GM12878 (cell line): Measurements from ENCODE around the gene TTLL7. TPM values are rescaled to one million over a fixed set of nuclear protein-coding genes. Genes with fewer than 3 reads are reported as not detected.

ENCODE experiments used
- ATAC-seq: fragments of 200-7000 bp; cut with Tn5 transposase; 3 replicates; pipeline ENCODE4 v1.9.1; 2020; ENCODE audit warnings: mild to moderate bottlenecking, moderate library complexity
- BruUV-seq: library from RNA; stranded (reverse); fragments of 400-500 nt; replicated peaks from 2 replicates; lab custom pipeline; 2021; lab: Mats Ljungman, UMichigan
- CTCF ChIA-PET: fragments of 300-600 bp; sonication (Branson Sonifier 250); formaldehyde crosslinking; extraction: SDS; loops from one replicate; lab custom pipeline; 2021; ENCODE audit warnings: inconsistent platforms; lab: Yijun Ruan, JAX
- POLR2A ChIA-PET: fragments of 350-600 bp; formaldehyde crosslinking; extraction: SDS; loops from one replicate; lab custom pipeline; 2021; ENCODE audit warnings: inconsistent platforms; lab: Charles Lee
- RAD21 ChIA-PET: fragments of 300-600 bp; sonication (Branson Sonifier 250); formaldehyde crosslinking; loops from one replicate; lab custom pipeline; 2023; ENCODE audit warnings: antibody characterized with exemption; ENCODE audit not compliant: unreplicated experiment; lab: Charles Lee
- SMC1A ChIA-PET: fragments of 300-600 bp; sonication (Branson Sonifier 250); formaldehyde crosslinking; loops from one replicate; lab custom pipeline; 2023; ENCODE audit not compliant: unreplicated experiment, uncharacterized antibody; lab: Charles Lee
- DNase-seq: peaks from one replicate; pipeline ENCODE4 v3.0.0-alpha.2; 2011; ENCODE audit warnings: low read depth, low spot score
- FAIRE-seq: peaks from 3 replicates; lab custom pipeline; 2011; peaks lifted over from hg19 to GRCh38; lab: Jason Lieb, UNC
- H2AFZ ChIP-seq: 2 replicates; pipeline ENCODE4 v1.6.0; 2011; ENCODE audit warnings: low read depth, low read length, control low read depth; ENCODE audit not compliant: control insufficient read depth
- H3K27ac ChIP-seq: 2 replicates; pipeline ENCODE4 v1.5.1; 2011; ENCODE audit warnings: control low read depth; ENCODE audit not compliant: control insufficient read depth, insufficient read depth
- H3K27me3 ChIP-seq, 2 experiments: replicated peaks in 1 of 2; 2 replicates each; pipeline versions ENCODE4 v1.6.0 to v1.6.1; 2011; ENCODE audit warnings: low read length in 1 of 2; ENCODE audit not compliant: control insufficient read depth in 2 of 2, insufficient read depth in 2 of 2
- H3K36me3 ChIP-seq, 2 experiments: 2 replicates each; pipeline ENCODE4 v1.5.1; 2011; ENCODE audit warnings: low read length in 1 of 2; ENCODE audit not compliant: control insufficient read depth in 2 of 2, insufficient read depth in 2 of 2
- H3K4me1 ChIP-seq: 2 replicates; pipeline ENCODE4 v1.6.1; 2011; ENCODE audit warnings: mild to moderate bottlenecking, low read length, moderate library complexity, mixed read lengths; ENCODE audit not compliant: control insufficient read depth, insufficient read depth
- H3K4me2 ChIP-seq: 2 replicates; pipeline ENCODE4 v1.6.0; 2011; ENCODE audit warnings: control low read depth; ENCODE audit not compliant: control insufficient read depth, insufficient read depth
- H3K4me3 ChIP-seq: fragments of 200-600 bp; sonication (generic); 2 replicates; pipeline ENCODE4 v1.5.1; 2016
- H3K79me2 ChIP-seq: 2 replicates; pipeline ENCODE4 v1.6.0; 2011; ENCODE audit warnings: low read length; ENCODE audit not compliant: control insufficient read depth, insufficient read depth
- H3K9ac ChIP-seq: 2 replicates; pipeline ENCODE4 v1.8.0; 2011; ENCODE audit warnings: low read length, control low read depth, mixed read lengths; ENCODE audit not compliant: control insufficient read depth, insufficient read depth
- H3K9me3 ChIP-seq: replicated peaks from 3 replicates; pipeline ENCODE4 v1.5.1; 2011; ENCODE audit warnings: mild to moderate bottlenecking, low read length; ENCODE audit not compliant: control insufficient read depth, insufficient read depth
- H4K20me1 ChIP-seq: 2 replicates; pipeline ENCODE4 v1.6.0; 2011; ENCODE audit not compliant: control insufficient read depth, insufficient read depth
- BHLHE40 ChIP-seq, 2 experiments: fragments of 450-650 bp in 1 of 2; IDR thresholded peaks; 2 replicates each; pipeline ENCODE4 v1.6.1; 2011 to 2017; ENCODE audit warnings: low read depth in 2 of 2, borderline replicate concordance in 1 of 2, improper control_type of control experiment in 1 of 2, low read length in 1 of 2, mild to moderate bottlenecking in 1 of 2
- CHD1 ChIP-seq: IDR thresholded peaks from 2 replicates; pipeline ENCODE4 v1.6.1; 2012; ENCODE audit warnings: low read depth, low read length, improper control_type of control experiment
- DPF2 ChIP-seq: fragments of 450-650 bp; IDR thresholded peaks from 2 replicates; pipeline ENCODE4 v1.6.1; 2017; ENCODE audit warnings: mild to moderate bottlenecking
- FOS ChIP-seq: IDR thresholded peaks from 3 replicates; pipeline ENCODE4 v1.6.1; 2011; ENCODE audit warnings: borderline replicate concordance; ENCODE audit not compliant: insufficient read length; ENCODE audit errors: extremely low read depth
- HDAC2 ChIP-seq: fragments of 200-600 bp; sonication (generic); IDR thresholded peaks from 2 replicates; pipeline ENCODE4 v1.6.1; 2017
- NFYA ChIP-seq: IDR thresholded peaks from 2 replicates; pipeline ENCODE4 v1.6.1; 2011; ENCODE audit warnings: low read depth, mild to moderate bottlenecking, low read length, improper control_type of control experiment, borderline replicate concordance
- RFX5 ChIP-seq: IDR thresholded peaks from 2 replicates; pipeline ENCODE4 v1.6.1; 2011; ENCODE audit warnings: low read depth, low read length, improper control_type of control experiment
- SRF ChIP-seq, 2 experiments: IDR thresholded peaks; 2 replicates each; pipeline ENCODE4 v1.6.1; 2011; ENCODE audit warnings: low read depth in 2 of 2, low read length in 2 of 2, mild to moderate bottlenecking in 1 of 2, moderate library complexity in 1 of 2
- ZNF207 ChIP-seq: fragments of 450-650 bp; IDR thresholded peaks from 2 replicates; pipeline ENCODE4 v1.6.1; 2014; ENCODE audit warnings: antibody characterized with exemption, mild to moderate bottlenecking, borderline replicate concordance
- ZNF384 ChIP-seq: IDR thresholded peaks from 2 replicates; pipeline ENCODE4 v1.6.1; 2012; ENCODE audit warnings: low read depth, mild to moderate bottlenecking, low read length, improper control_type of control experiment, borderline replicate concordance
- WGBS: methylation state at CpG from one replicate; pipeline ENCODE4 v1.1.6; 2016; ENCODE audit warnings: low lambda C conversion rate; ENCODE audit not compliant: insufficient replicate concordance, insufficient coverage; ENCODE audit errors: missing lambda C conversion rate; 5-methylcytosine and 5-hydroxymethylcytosine counted together
- in situ Hi-C: fragments of 300-500 bp; cut with MboI; formaldehyde crosslinking; loops from 9 replicates; pipeline ENCODE4 v1.14.3; 2018; ENCODE audit warnings: mixed read lengths
- intact Hi-C: fragments of 100-400 bp; cut with micrococcal nuclease; formaldehyde crosslinking; loops from one replicate; pipeline ENCODE4 v1.14.2; 2022; ENCODE audit not compliant: unreplicated experiment
- polyA plus RNA-seq, 11 experiments: library from polyadenylated mRNA; depleted of rRNA in 4 of 11; unstranded in 6 of 11; stranded (reverse) in 5 of 11; fragments of >200 nt; fragmentation: Nextera tagmentation in 4 of 11; fragmentation: Illumina TruSeq in 1 of 11; extraction: Ambion mirVana in 4 of 11; extraction: Trizol in 1 of 11; gene quantifications; 1 replicate in 1 of 11; 2 replicates in 10 of 11; pipeline versions ENCODE4 v1.2.1 to v1.2.3, GENCODE V29; 2011 to 2016; ENCODE audit warnings: inconsistent platforms in 2 of 11, missing spikeins in 2 of 11, low read depth in 1 of 11
- total RNA-seq, 4 experiments: library from RNA; depleted of rRNA in 3 of 4; stranded (reverse); fragments of >200 nt in 3 of 4; fragmentation: Illumina TruSeq in 1 of 4; extraction: Trizol in 1 of 4; gene quantifications; 2 replicates each; pipeline versions ENCODE4 v1.2.1 to v1.2.3, GENCODE V29; 2013 to 2021
- TF ChIP-seq, protein P1 (sequence below): fragments of 450-650 bp; IDR thresholded peaks from 2 replicates; pipeline ENCODE4 v1.6.1; 2017; ENCODE audit warnings: borderline replicate concordance
- TF ChIP-seq, protein P2 (sequence below): IDR thresholded peaks from 2 replicates; pipeline ENCODE4 v1.6.1; 2012; ENCODE audit warnings: improper control_type of control experiment, low read depth, low read length; ENCODE audit not compliant: insufficient replicate concordance
- TF ChIP-seq, protein P3 (sequence below): IDR thresholded peaks from 2 replicates; pipeline ENCODE4 v1.6.1; 2012; ENCODE audit warnings: low read depth, low read length, improper control_type of control experiment

The TTLL7 gene
- total and polyA plus RNA-seq, 10 of the 15 experiments (the other 5 are each of a cell fraction or from before 2014, with no cell fraction given) = 0.03 to 1.4 (median 0.61) TPM

DNA sequence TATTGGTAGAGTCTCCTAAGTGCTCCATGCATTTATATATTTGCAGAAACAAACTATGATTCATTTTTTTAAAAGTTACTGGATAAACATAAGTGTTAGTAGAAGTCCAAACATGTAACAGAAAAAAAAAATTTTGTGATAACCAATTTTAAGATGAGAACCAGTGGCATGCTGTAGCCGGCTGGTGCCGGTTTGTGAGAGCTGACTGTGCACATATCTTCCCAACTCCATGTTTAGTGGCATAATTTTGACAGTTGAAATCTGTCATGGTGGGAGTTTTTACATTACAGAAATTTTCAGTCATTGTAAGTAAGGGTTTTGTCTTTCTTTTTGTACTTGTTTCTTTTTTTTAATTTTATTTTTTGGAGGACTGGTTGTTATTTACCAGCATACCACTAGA, 141.2 kb downstream of the TTLL7 start:
- ChIA-PET SMC1A (no interaction called here), POLR2A (interaction anchor here (0.6 kb wide), 1 partner anchor 42 kb away, joined by 3 read pairs; no protein-coding TSS in a partner anchor), RAD21 (no interaction called here), CTCF (no interaction called here)
- no TSS peak for BruUV-seq
- H3K27ac ChIP-seq = no peak overlapping the region
- no peak overlapping the region for H3K4me3 ChIP-seq
- H4K20me1 ChIP-seq = no peaks in the 10 kb centered on the region
- no peaks in the 10 kb centered on the region for H3K36me3 ChIP-seq
- FAIRE-seq = no peak
- in situ Hi-C loops = no loop called here
- no peak for DNase-seq
- no peaks in the 10 kb centered on the region; the same call in 1 of the 2 replicates for H3K4me1 ChIP-seq
- H3K9ac ChIP-seq = no peak overlapping the region
- 89% methylated on average over 2 of the region's 2 CpGs for WGBS
- TF ChIP-seq HDAC2 (no peak), SRF (IDR thresholded peaks at IDR 0.05; ENCODE audit: low read depth in 2 of 2, low read length in 2 of 2) (no peak), BHLHE40 (IDR thresholded peaks at IDR 0.05; ENCODE audit: borderline replicate concordance in 1 of 2, low read depth in 2 of 2, low read length in 1 of 2) (no peak), ZNF207 (no peak), CHD1 (no peak), ZNF384 (no peak), RFX5 (no peak), DPF2 (no peak), NFYA (no peak), FOS (no peak)
- TF ChIP-seq, protein P1, sequence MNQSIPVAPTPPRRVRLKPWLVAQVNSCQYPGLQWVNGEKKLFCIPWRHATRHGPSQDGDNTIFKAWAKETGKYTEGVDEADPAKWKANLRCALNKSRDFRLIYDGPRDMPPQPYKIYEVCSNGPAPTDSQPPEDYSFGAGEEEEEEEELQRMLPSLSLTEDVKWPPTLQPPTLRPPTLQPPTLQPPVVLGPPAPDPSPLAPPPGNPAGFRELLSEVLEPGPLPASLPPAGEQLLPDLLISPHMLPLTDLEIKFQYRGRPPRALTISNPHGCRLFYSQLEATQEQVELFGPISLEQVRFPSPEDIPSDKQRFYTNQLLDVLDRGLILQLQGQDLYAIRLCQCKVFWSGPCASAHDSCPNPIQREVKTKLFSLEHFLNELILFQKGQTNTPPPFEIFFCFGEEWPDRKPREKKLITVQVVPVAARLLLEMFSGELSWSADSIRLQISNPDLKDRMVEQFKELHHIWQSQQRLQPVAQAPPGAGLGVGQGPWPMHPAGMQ = no peak
- TF ChIP-seq, protein P2, sequence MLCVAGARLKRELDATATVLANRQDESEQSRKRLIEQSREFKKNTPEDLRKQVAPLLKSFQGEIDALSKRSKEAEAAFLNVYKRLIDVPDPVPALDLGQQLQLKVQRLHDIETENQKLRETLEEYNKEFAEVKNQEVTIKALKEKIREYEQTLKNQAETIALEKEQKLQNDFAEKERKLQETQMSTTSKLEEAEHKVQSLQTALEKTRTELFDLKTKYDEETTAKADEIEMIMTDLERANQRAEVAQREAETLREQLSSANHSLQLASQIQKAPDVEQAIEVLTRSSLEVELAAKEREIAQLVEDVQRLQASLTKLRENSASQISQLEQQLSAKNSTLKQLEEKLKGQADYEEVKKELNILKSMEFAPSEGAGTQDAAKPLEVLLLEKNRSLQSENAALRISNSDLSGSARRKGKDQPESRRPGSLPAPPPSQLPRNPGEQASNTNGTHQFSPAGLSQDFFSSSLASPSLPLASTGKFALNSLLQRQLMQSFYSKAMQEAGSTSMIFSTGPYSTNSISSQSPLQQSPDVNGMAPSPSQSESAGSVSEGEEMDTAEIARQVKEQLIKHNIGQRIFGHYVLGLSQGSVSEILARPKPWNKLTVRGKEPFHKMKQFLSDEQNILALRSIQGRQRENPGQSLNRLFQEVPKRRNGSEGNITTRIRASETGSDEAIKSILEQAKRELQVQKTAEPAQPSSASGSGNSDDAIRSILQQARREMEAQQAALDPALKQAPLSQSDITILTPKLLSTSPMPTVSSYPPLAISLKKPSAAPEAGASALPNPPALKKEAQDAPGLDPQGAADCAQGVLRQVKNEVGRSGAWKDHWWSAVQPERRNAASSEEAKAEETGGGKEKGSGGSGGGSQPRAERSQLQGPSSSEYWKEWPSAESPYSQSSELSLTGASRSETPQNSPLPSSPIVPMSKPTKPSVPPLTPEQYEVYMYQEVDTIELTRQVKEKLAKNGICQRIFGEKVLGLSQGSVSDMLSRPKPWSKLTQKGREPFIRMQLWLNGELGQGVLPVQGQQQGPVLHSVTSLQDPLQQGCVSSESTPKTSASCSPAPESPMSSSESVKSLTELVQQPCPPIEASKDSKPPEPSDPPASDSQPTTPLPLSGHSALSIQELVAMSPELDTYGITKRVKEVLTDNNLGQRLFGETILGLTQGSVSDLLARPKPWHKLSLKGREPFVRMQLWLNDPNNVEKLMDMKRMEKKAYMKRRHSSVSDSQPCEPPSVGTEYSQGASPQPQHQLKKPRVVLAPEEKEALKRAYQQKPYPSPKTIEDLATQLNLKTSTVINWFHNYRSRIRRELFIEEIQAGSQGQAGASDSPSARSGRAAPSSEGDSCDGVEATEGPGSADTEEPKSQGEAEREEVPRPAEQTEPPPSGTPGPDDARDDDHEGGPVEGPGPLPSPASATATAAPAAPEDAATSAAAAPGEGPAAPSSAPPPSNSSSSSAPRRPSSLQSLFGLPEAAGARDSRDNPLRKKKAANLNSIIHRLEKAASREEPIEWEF = no peak
- TF ChIP-seq, protein P3, sequence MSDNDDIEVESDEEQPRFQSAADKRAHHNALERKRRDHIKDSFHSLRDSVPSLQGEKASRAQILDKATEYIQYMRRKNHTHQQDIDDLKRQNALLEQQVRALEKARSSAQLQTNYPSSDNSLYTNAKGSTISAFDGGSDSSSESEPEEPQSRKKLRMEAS = no peak
- H2AFZ ChIP-seq = no peak overlapping the region
- no peaks in the 10 kb centered on the region for H3K27me3 ChIP-seq
- no peak for ATAC-seq
- H3K4me2 ChIP-seq = no peak overlapping the region
- no peaks in the 10 kb centered on the region for H3K9me3 ChIP-seq
- intact Hi-C loops = no loop called here
- no peaks in the 10 kb centered on the region for H3K79me2 ChIP-seq
